HG03469 (cell line): ENCODE data around the gene DSCAM.

ENCODE experiments used
- ATAC-seq: cut with Tn5 transposase; IDR thresholded peaks from one replicate; pipeline ENCODE4 v1.9.1; 2021; ENCODE audit warnings: mild to moderate bottlenecking, moderate library complexity, moderate number of reproducible peaks; ENCODE audit not compliant: unreplicated experiment

The DSCAM gene

GRCh38 chr21:40668555-40669275 is 178.2 kb downstream of the DSCAM start:
- no peak for ATAC-seq

GRCh38 chr21:40667967-40668366 is 179.0 kb downstream of the DSCAM start:
- no peak for ATAC-seq

GRCh38 chr21:40662889-40663288 is 184.1 kb downstream of the DSCAM start:
- ATAC-seq = no peak

GRCh38 chr21:40660461-40660860 is 186.5 kb downstream of the DSCAM start:
- no peak for ATAC-seq

- no peak for ATAC-seq
Measured at GRCh38 chr21:40658311-40658710, 188.6 kb downstream of the DSCAM start.

GRCh38 chr21:40652436-40652835 is 194.5 kb downstream of the DSCAM start:
- no peak for ATAC-seq

GRCh38 chr21:40647706-40648105 is 199.3 kb downstream of the DSCAM start:
- ATAC-seq = no peak

GRCh38 chr21:40646651-40647050 is 200.3 kb downstream of the DSCAM start:
- ATAC-seq = no peak

- ATAC-seq = no peak
Measured at GRCh38 chr21:40641042-40641441, 205.9 kb downstream of the DSCAM start.

GRCh38 chr21:40640266-40640789 is 206.6 kb downstream of the DSCAM start:
- ATAC-seq = no peak

GRCh38 chr21:40639616-40640194 is 207.3 kb downstream of the DSCAM start:
- no peak for ATAC-seq

- no peak for ATAC-seq
Measured at GRCh38 chr21:40638466-40639251, 208.3 kb downstream of the DSCAM start.

GRCh38 chr21:40636026-40636425 is 210.9 kb downstream of the DSCAM start:
- no peak for ATAC-seq

- ATAC-seq = no peak
Measured at GRCh38 chr21:40635391-40635790, 211.6 kb downstream of the DSCAM start.

GRCh38 chr21:40634141-40634540 is 212.8 kb downstream of the DSCAM start:
- no peak for ATAC-seq

GRCh38 chr21:40633048-40633447 is 213.9 kb downstream of the DSCAM start:
- no peak for ATAC-seq

GRCh38 chr21:40631211-40631610 is 215.7 kb downstream of the DSCAM start:
- no peak for ATAC-seq

GRCh38 chr21:40625991-40626390 is 221.0 kb downstream of the DSCAM start:
- no peak for ATAC-seq

GRCh38 chr21:40623528-40623927 is 223.4 kb downstream of the DSCAM start:
- ATAC-seq = no peak

GRCh38 chr21:40622531-40622930 is 224.4 kb downstream of the DSCAM start:
- ATAC-seq = no peak

- no peak for ATAC-seq
Measured at GRCh38 chr21:40620386-40621145, 226.4 kb downstream of the DSCAM start.
